K562 (cell line): ENCODE results near the gene POLR1D. TPM values are rescaled to one million over a fixed set of nuclear protein-coding genes. Genes with fewer than 3 reads are reported as not detected.

Experiments
- ATAC-seq: fragments of 200-7000 bp; cut with Tn5 transposase; 3 replicates; pipeline ENCODE4 v1.9.1; 2020; ENCODE audit warnings: moderate library complexity
- BruUV-seq: library from RNA; stranded (reverse); fragments of 400-500 nt; replicated peaks from 2 replicates; lab custom pipeline; 2021; lab: Mats Ljungman, UMichigan
- CTCF ChIA-PET: fragments of 300-600 bp; formaldehyde crosslinking; extraction: SDS; loops from one replicate; lab custom pipeline; 2021; ENCODE audit warnings: low intra/inter-chr PET ratio; lab: Yijun Ruan, JAX
- POLR2A ChIA-PET: fragments of 300-600, 350-650 bp; sonication (Branson Sonifier 250); formaldehyde crosslinking; extraction: SDS; loops from one replicate; lab custom pipeline; 2021; ENCODE audit warnings: antibody characterized with exemption, inconsistent platforms; lab: Yijun Ruan, JAX
- DNase-seq, 4 experiments: peaks; one replicate each; pipeline versions ENCODE4 v3.0.0 to v3.0.0-alpha.2; 2011 to 2018; ENCODE audit warnings: low spot score in 3 of 4, mixed read lengths in 3 of 4; ENCODE audit errors: extremely low read depth in 1 of 4
- FAIRE-seq: peaks from 2 replicates; lab custom pipeline; 2011; peaks lifted over from hg19 to GRCh38; lab: Jason Lieb, UNC
- H2AFZ ChIP-seq: 2 replicates; pipeline ENCODE4 v1.6.0; 2011; ENCODE audit warnings: low read depth, low read length, control low read depth, inconsistent platforms
- H3K27ac ChIP-seq: fragments of 200-600 bp; 3 replicates; pipeline ENCODE4 v1.8.0; 2011; ENCODE audit warnings: low read depth, mild to moderate bottlenecking, control low read depth, inconsistent platforms, low read length, moderate library complexity, mixed read lengths; ENCODE audit errors: extremely low read depth
- H3K27me3 ChIP-seq, 2 experiments: fragments of 300-600 bp in 1 of 2; 2 replicates in 1 of 2; 3 replicates in 1 of 2; pipeline versions ENCODE4 v1.6.0 to v1.8.0; 2011; ENCODE audit warnings: inconsistent platforms in 2 of 2, low read length in 2 of 2, mild to moderate bottlenecking in 1 of 2, mixed read lengths in 1 of 2, moderate library complexity in 1 of 2; ENCODE audit not compliant: control insufficient read depth in 2 of 2, insufficient read depth in 2 of 2
- H3K36me3 ChIP-seq: fragments of 300-600 bp; 3 replicates; pipeline ENCODE4 v1.8.0; 2011; ENCODE audit warnings: mild to moderate bottlenecking, low read length, inconsistent platforms; ENCODE audit not compliant: control insufficient read depth, insufficient read depth
- H3K4me1 ChIP-seq, 2 experiments: fragments of 200-600 bp in 1 of 2; replicated peaks in 1 of 2; 2 replicates in 1 of 2; 3 replicates in 1 of 2; pipeline versions ENCODE4 v1.5.1 to v1.8.0; 2011; ENCODE audit warnings: inconsistent platforms in 2 of 2, low read length in 2 of 2, mild to moderate bottlenecking in 1 of 2, mixed read lengths in 1 of 2, moderate library complexity in 1 of 2; ENCODE audit not compliant: control insufficient read depth in 2 of 2, insufficient read depth in 2 of 2
- H3K4me2 ChIP-seq: 2 replicates; pipeline ENCODE4 v1.6.1; 2011; ENCODE audit warnings: low read length, control low read depth, inconsistent platforms, mixed read lengths; ENCODE audit not compliant: insufficient read depth
- H3K4me3 ChIP-seq: fragments of 200-600 bp; sonication (generic), shearing (Covaris generic); 2 replicates; pipeline ENCODE4 v1.5.1; 2016; ENCODE audit warnings: control low read depth, inconsistent platforms
- H3K79me2 ChIP-seq: fragments of 200-600 bp; 3 replicates; pipeline ENCODE4 v1.8.0; 2011; ENCODE audit warnings: low read length, inconsistent platforms; ENCODE audit not compliant: control insufficient read depth, insufficient read depth
- H3K9ac ChIP-seq, 2 experiments: 2 replicates each; pipeline versions ENCODE4 v1.6.0 to v1.6.1; 2011; ENCODE audit warnings: low read depth in 2 of 2, low read length in 2 of 2, control low read depth in 1 of 2, inconsistent platforms in 1 of 2, mild to moderate bottlenecking in 1 of 2, mixed read lengths in 1 of 2; ENCODE audit not compliant: insufficient read depth in 1 of 2
- H3K9me1 ChIP-seq: one replicate; pipeline ENCODE4 v1.6.0; 2011; ENCODE audit warnings: inconsistent platforms, mild to moderate bottlenecking, low read length, moderate library complexity; ENCODE audit not compliant: control insufficient read depth, insufficient read depth
- H3K9me3 ChIP-seq: replicated peaks from 2 replicates; pipeline ENCODE4 v1.5.1; 2011; ENCODE audit warnings: low read depth, low read length, inconsistent platforms; ENCODE audit not compliant: control insufficient read depth, insufficient read depth
- H4K20me1 ChIP-seq: replicated peaks from 2 replicates; pipeline ENCODE4 v1.6.1; 2011; ENCODE audit warnings: low read length, inconsistent platforms, mixed read lengths; ENCODE audit not compliant: control insufficient read depth, insufficient read depth
- C11orf30 ChIP-seq: fragments of 450-650 bp; IDR thresholded peaks from 2 replicates; pipeline ENCODE4 v1.6.1; 2016; ENCODE audit warnings: low read depth, mild to moderate bottlenecking
- ELF1 ChIP-seq: fragments of 200-800 bp; sonication (Bioruptor generic); IDR thresholded peaks from 2 replicates; pipeline ENCODE4 v1.6.1; 2016; ENCODE audit warnings: missing genetic modification characterization, missing compliant biosample characterization
- ESRRA ChIP-seq: fragments of 450-650 bp; IDR thresholded peaks from 2 replicates; pipeline ENCODE4 v1.6.1; 2014; ENCODE audit warnings: low read depth, mild to moderate bottlenecking, moderate library complexity, borderline replicate concordance
- ESRRB ChIP-seq: fragments of 250-450 bp; sonication (Bioruptor Pico); IDR thresholded peaks from 2 replicates; pipeline ENCODE4 v1.5.0; 2020; ENCODE audit warnings: mild to moderate bottlenecking, moderate library complexity, borderline replicate concordance
- FOXP4 ChIP-seq: sonication (generic); formaldehyde crosslinking; IDR thresholded peaks from 2 replicates; pipeline ENCODE4 v1.8.0; 2022; ENCODE audit warnings: mild to moderate bottlenecking, missing genetic modification reagents, borderline replicate concordance
- MAZ ChIP-seq, 2 experiments: fragments of 450-650 bp in 1 of 2; sonication (generic) in 1 of 2; formaldehyde crosslinking; IDR thresholded peaks in 1 of 2; conservative IDR thresholded peaks in 1 of 2; 2 replicates each; pipeline versions ENCODE4 v1.4.0 to v1.5.0; 2020; ENCODE audit warnings: mild to moderate bottlenecking in 1 of 2, missing genetic modification reagents in 1 of 2
- MLLT1 ChIP-seq, 2 experiments: fragments of 450-650 bp; IDR thresholded peaks; 2 replicates each; pipeline ENCODE4 v1.6.1; 2016
- NCOA4 ChIP-seq: fragments of 450-650 bp; IDR thresholded peaks from 2 replicates; pipeline ENCODE4 v1.6.1; 2018; ENCODE audit warnings: mild to moderate bottlenecking; ENCODE audit not compliant: partially characterized antibody
- ZFP36 ChIP-seq: fragments of 150-350 bp; IDR thresholded peaks from 2 replicates; pipeline ENCODE4 v1.6.1; 2018; ENCODE audit warnings: low read length, low read depth; ENCODE audit not compliant: partially characterized antibody
- ZNF24 ChIP-seq: fragments of 450-650 bp; IDR thresholded peaks from 2 replicates; pipeline ENCODE4 v1.6.1; 2016
- WGBS: fragments of 100-300 bp; shearing (Covaris generic); methylation state at CpG from one replicate; pipeline ENCODE4 v1.1.6; 2016; ENCODE audit warnings: low coverage, mixed read lengths; ENCODE audit not compliant: insufficient coverage; ENCODE audit errors: missing lambda C conversion rate; 5-methylcytosine and 5-hydroxymethylcytosine counted together
- in situ Hi-C: fragments of 300-500 bp; cut with MboI; formaldehyde crosslinking; loops from 4 replicates; pipeline ENCODE4 v1.15.0; 2018; ENCODE audit warnings: inconsistent platforms, mixed read lengths
- intact Hi-C: fragments of 100-400 bp; cut with micrococcal nuclease; formaldehyde crosslinking; loops from 2 replicates; pipeline ENCODE4 v1.14.2; 2022
- polyA plus RNA-seq, 8 experiments: library from polyadenylated mRNA; depleted of rRNA in 4 of 8; stranded (reverse) in 5 of 8; unstranded in 3 of 8; fragments of >200 nt; fragmentation: Nextera tagmentation in 2 of 8; fragmentation: Illumina TruSeq in 1 of 8; extraction: Ambion mirVana in 2 of 8; extraction: Trizol in 1 of 8; gene quantifications; 2 replicates each; pipeline versions ENCODE4 v1.2.1 to v1.2.3, GENCODE V29; 2011 to 2014; ENCODE audit warnings: inconsistent platforms in 1 of 8, missing spikeins in 1 of 8
- total RNA-seq, 7 experiments: library from RNA; depleted of rRNA in 6 of 7; stranded (reverse); fragments of >200 nt in 6 of 7; fragmentation: Illumina TruSeq in 2 of 7; extraction: Trizol in 2 of 7; gene quantifications; 2 replicates each; pipeline versions ENCODE4 v1.2.1 to v1.2.3, GENCODE V29; 2011 to 2021; ENCODE audit warnings: low replicate concordance in 1 of 7
- TF ChIP-seq, protein P1 (sequence below): fragments of 450-650 bp; conservative IDR thresholded peaks from 2 replicates; pipeline ENCODE4 v1.6.1; 2016; ENCODE audit warnings: missing genetic modification characterization, low read depth, mild to moderate bottlenecking, control low read depth, missing compliant biosample characterization
- TF ChIP-seq, protein P2 (sequence below): fragments of 450-650 bp; formaldehyde crosslinking; IDR thresholded peaks from 2 replicates; pipeline ENCODE4 v1.4.0; 2020; ENCODE audit warnings: mild to moderate bottlenecking, moderate library complexity
- TF ChIP-seq, protein P3 (sequence below): fragments of 450-650 bp; formaldehyde crosslinking; IDR thresholded peaks from 2 replicates; pipeline ENCODE4 v1.4.0; 2020; ENCODE audit warnings: mild to moderate bottlenecking, mixed read lengths

The POLR1D gene
- total and polyA plus RNA-seq, 9 of the 15 experiments (the other 6 are each of a cell fraction or from before 2014, with no cell fraction given): 107 to 188 (median 145) TPM

GRCh38 chr13:27635266-27635665 lies 13.6 kb downstream of the POLR1D start:
- H3K9ac ChIP-seq: no peak overlapping the region
- WGBS: 83% methylated on average over 1 of the region's 1 CpG
- peaks cover 5% of the 10 kb centered on the region for H3K9me1 ChIP-seq
- H3K4me3 ChIP-seq: no peak overlapping the region
- intact Hi-C loops: no loop called here
- FAIRE-seq (no peak), DNase-seq (no peak), ATAC-seq (0 out of 3 replicates have a peak, but pooled peaks have one; percentile 35)
- ChIA-PET POLR2A (interaction anchor here (0.6 to 2.0 kb wide), 2 partner anchors 10 to 471 kb away, joined by 3 to 6 read pairs; no protein-coding TSS in a partner anchor), CTCF (no interaction called here)
- no peaks in the 10 kb centered on the region for H4K20me1 ChIP-seq
- BruUV-seq: no TSS peak
- H3K4me2 ChIP-seq: no peak overlapping the region
- peaks cover 15% of the 10 kb centered on the region; the same call in 1 of the 3 replicates for H3K36me3 ChIP-seq
- H2AFZ ChIP-seq: no peak overlapping the region
- H3K4me1 ChIP-seq: peaks cover 0 to 3% of the 10 kb centered on the region in 2 experiments; a peak in 2 of 5 replicates
- H3K79me2 ChIP-seq: peaks cover 11% of the 10 kb centered on the region; the same call in 2 of the 3 replicates
- no peaks in the 10 kb centered on the region for H3K27me3 ChIP-seq
- no peaks in the 10 kb centered on the region for H3K9me3 ChIP-seq
- H3K27ac ChIP-seq: no peak overlapping the region
- no peak for TF ChIP-seq C11orf30
- no peak for TF ChIP-seq ESRRB (CRISPR knock-in tag)
- TF ChIP-seq ESRRA: no peak
- TF ChIP-seq FOXP4 (CRISPR knock-in tag): no peak
- no peak for TF ChIP-seq ZFP36
- no peak for TF ChIP-seq MAZ (CRISPR knock-in tag; conservative IDR thresholded peaks at IDR 0.05 in 1 of 2, IDR thresholded peaks at IDR 0.05 in 1 of 2)
- TF ChIP-seq ELF1: no peak
- TF ChIP-seq NCOA4: no peak
- no peak for TF ChIP-seq ZNF24
- TF ChIP-seq, protein P1, sequence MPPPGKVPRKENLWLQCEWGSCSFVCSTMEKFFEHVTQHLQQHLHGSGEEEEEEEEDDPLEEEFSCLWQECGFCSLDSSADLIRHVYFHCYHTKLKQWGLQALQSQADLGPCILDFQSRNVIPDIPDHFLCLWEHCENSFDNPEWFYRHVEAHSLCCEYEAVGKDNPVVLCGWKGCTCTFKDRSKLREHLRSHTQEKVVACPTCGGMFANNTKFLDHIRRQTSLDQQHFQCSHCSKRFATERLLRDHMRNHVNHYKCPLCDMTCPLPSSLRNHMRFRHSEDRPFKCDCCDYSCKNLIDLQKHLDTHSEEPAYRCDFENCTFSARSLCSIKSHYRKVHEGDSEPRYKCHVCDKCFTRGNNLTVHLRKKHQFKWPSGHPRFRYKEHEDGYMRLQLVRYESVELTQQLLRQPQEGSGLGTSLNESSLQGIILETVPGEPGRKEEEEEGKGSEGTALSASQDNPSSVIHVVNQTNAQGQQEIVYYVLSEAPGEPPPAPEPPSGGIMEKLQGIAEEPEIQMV (tag): no peak
- no peak for TF ChIP-seq MLLT1 (IDR thresholded peaks at IDR 0.05)
- TF ChIP-seq, protein P2, sequence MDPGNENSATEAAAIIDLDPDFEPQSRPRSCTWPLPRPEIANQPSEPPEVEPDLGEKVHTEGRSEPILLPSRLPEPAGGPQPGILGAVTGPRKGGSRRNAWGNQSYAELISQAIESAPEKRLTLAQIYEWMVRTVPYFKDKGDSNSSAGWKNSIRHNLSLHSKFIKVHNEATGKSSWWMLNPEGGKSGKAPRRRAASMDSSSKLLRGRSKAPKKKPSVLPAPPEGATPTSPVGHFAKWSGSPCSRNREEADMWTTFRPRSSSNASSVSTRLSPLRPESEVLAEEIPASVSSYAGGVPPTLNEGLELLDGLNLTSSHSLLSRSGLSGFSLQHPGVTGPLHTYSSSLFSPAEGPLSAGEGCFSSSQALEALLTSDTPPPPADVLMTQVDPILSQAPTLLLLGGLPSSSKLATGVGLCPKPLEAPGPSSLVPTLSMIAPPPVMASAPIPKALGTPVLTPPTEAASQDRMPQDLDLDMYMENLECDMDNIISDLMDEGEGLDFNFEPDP (CRISPR knock-in tag): no peak
- TF ChIP-seq, protein P3, sequence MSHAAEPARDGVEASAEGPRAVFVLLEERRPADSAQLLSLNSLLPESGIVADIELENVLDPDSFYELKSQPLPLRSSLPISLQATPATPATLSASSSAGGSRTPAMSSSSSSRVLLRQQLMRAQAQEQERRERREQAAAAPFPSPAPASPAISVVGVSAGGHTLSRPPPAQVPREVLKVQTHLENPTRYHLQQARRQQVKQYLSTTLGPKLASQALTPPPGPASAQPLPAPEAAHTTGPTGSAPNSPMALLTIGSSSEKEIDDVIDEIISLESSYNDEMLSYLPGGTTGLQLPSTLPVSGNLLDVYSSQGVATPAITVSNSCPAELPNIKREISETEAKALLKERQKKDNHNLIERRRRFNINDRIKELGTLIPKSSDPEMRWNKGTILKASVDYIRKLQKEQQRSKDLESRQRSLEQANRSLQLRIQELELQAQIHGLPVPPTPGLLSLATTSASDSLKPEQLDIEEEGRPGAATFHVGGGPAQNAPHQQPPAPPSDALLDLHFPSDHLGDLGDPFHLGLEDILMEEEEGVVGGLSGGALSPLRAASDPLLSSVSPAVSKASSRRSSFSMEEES (CRISPR knock-in tag): no peak
- TF ChIP-seq, all 486 proteins: peak for 0
- in situ Hi-C loops: no loop called here
